ENCODE measurements around the gene NANS. TPM values are rescaled to one million over a fixed set of nuclear protein-coding genes. Genes with fewer than 3 reads are reported as not detected.

The NANS gene
- total and polyA plus RNA-seq, 2 of the 8 experiments (the other 6 are each of a cell fraction or from before 2014, with no cell fraction given): 56.5 to 67.3 TPM

GRCh38 chr9:98100456-98100855, 43.9 kb downstream of the NANS start:
- Histone ChIP-seq H3K4me2 (ENCODE audit: insufficient read depth in 1 of 2, low read depth in 2 of 2, low read length in 2 of 2) (no peak overlapping the region), H4K8ac (ENCODE audit: extremely low read depth, insufficient read depth, low read length) (no peak overlapping the region), H2AFZ (ENCODE audit: low read length) (no peak overlapping the region), H3K14ac (ENCODE audit: insufficient read length) (no peak overlapping the region), H4K91ac (replicated peaks; ENCODE audit: insufficient read length, low read length) (no peak overlapping the region), H3K9ac (replicated peaks in 1 of 4; ENCODE audit: extremely low read depth in 1 of 4, low read depth in 3 of 4, low read length in 3 of 4) (no peak overlapping the region), H2BK5ac (ENCODE audit: low read depth, low read length) (no peak overlapping the region), H2AK5ac (ENCODE audit: low read depth, low read length) (no peak overlapping the region), H4K20me1 (replicated peaks in 1 of 2; ENCODE audit: control insufficient read depth in 1 of 2, insufficient read depth in 2 of 2, low read length in 2 of 2) (peaks cover 1 to 2% of the 10 kb centered on the region in 2 experiments), H3K9me3 (ENCODE audit: insufficient read depth in 2 of 2, low read depth in 1 of 2, low read length in 1 of 2) (no peaks in the 10 kb centered on the region), H3K4ac (replicated peaks; ENCODE audit: insufficient read length, low read depth, low read length) (no peak overlapping the region), H3K79me2 (ENCODE audit: control insufficient read depth in 1 of 2, insufficient read depth in 2 of 2, low read length in 2 of 2) (no peaks in the 10 kb centered on the region), H3K27me3 (replicated peaks in 1 of 4; ENCODE audit: control insufficient read depth in 3 of 4, extremely low read depth in 1 of 4, insufficient read depth in 3 of 4, low read length in 3 of 4) (no peaks in the 10 kb centered on the region), H3K18ac (ENCODE audit: extremely low read depth, low read length) (no peak overlapping the region), H3K23ac (ENCODE audit: insufficient read length) (no peak overlapping the region), H2BK120ac (replicated peaks; ENCODE audit: low read depth, low read length) (no peak overlapping the region), H3K4me3 (ENCODE audit: extremely low read depth in 1 of 4, insufficient read depth in 2 of 4, low read depth in 3 of 4, low read length in 4 of 4) (no peak overlapping the region), H2BK12ac (ENCODE audit: low read depth, low read length) (no peak overlapping the region), H3K56ac (replicated peaks; ENCODE audit: insufficient read length, low read depth, low read length) (no peak overlapping the region), H4K5ac (ENCODE audit: insufficient read length, low read depth, low read length) (no peak overlapping the region), H3K4me1 (replicated peaks in 1 of 4; ENCODE audit: control insufficient read depth in 3 of 4, insufficient read depth in 4 of 4, low read length in 3 of 4) (peaks cover 0 to 5% (median 1%) of the 10 kb centered on the region in 4 experiments; a peak in 3 of 7 replicates), H2BK20ac (ENCODE audit: low read length) (no peak overlapping the region), H3K23me2 (ENCODE audit: low read depth, low read length) (0 out of 2 replicates have a peak, but pooled peaks cover 3% of the 10 kb centered on the region), H2BK15ac (ENCODE audit: low read length) (no peak overlapping the region), H3K79me1 (ENCODE audit: low read depth, low read length) (no peaks in the 10 kb centered on the region), H3K27ac (ENCODE audit: low read depth, low read length) (no peak overlapping the region), H3K36me3 (ENCODE audit: control insufficient read depth in 2 of 4, insufficient read depth in 4 of 4, low read length in 3 of 4) (peaks cover 0 to 3% (median 0%) of the 10 kb centered on the region in 4 experiments; a peak in 2 of 8 replicates)
- POLR2A ChIA-PET (ENCODE audit: partially characterized antibody): interaction anchor here (1.3 kb wide), 1 partner anchor 68 kb away, joined by 3 read pairs; no protein-coding TSS in a partner anchor
- TF ChIP-seq BRCA1 (IDR thresholded peaks at IDR 0.05; ENCODE audit: low read depth, low read length) (no peak), KDM5A (IDR thresholded peaks at IDR 0.05; ENCODE audit: low read length) (no peak), EGR1 (IDR thresholded peaks at IDR 0.05; ENCODE audit: borderline replicate concordance, low read depth, low read length) (no peak)
- CTCF ChIA-PET (ENCODE audit: partially characterized antibody): interaction anchor here (1.3 kb wide), 1 partner anchor 106 kb away, joined by 3 read pairs; no protein-coding TSS in a partner anchor
- no peak for FAIRE-seq
- DNase-seq (ENCODE audit: low read depth in 1 of 2, low spot score in 2 of 2): no peak
